K562 (cell line): ENCODE data around the gene MIEF1. TPM values are rescaled to one million over a fixed set of nuclear protein-coding genes. Genes with fewer than 3 reads are reported as not detected.

Experiments
- DIDO1 ChIP-seq: fragments of 450-650 bp; IDR thresholded peaks from 2 replicates; pipeline ENCODE4 v1.6.1; 2016; ENCODE audit warnings: low read depth, missing biosample characterization, missing genetic modification characterization
- HNRNPUL1 ChIP-seq: fragments of 200-400 bp; formaldehyde crosslinking; IDR thresholded peaks from 2 replicates; pipeline ENCODE4 v1.6.1; 2017; ENCODE audit warnings: low read length
- KLF10 ChIP-seq: fragments of 250-450 bp; sonication (Bioruptor Pico); IDR thresholded peaks from 2 replicates; pipeline ENCODE4 v1.6.1; 2021; ENCODE audit warnings: matching md5 sums
- NFIX ChIP-seq: fragments of 250-450 bp; sonication (Bioruptor Pico); IDR thresholded peaks from 2 replicates; pipeline ENCODE4 v1.4.0; 2020; ENCODE audit warnings: low read depth, mild to moderate bottlenecking, moderate library complexity
- PHB ChIP-seq: fragments of 250-450 bp; sonication (Bioruptor Pico); IDR thresholded peaks from 2 replicates; pipeline ENCODE4 v1.5.0; 2021
- RCOR1 ChIP-seq, 2 experiments: IDR thresholded peaks; 2 replicates each; pipeline ENCODE4 v1.6.1; 2012; ENCODE audit warnings: low read depth in 2 of 2, low read length in 2 of 2, borderline replicate concordance in 1 of 2, improper control_type of control experiment in 1 of 2
- SRSF3 ChIP-seq: fragments of 200-400 bp; formaldehyde crosslinking; IDR thresholded peaks from 2 replicates; pipeline ENCODE4 v1.6.1; 2016; ENCODE audit warnings: mild to moderate bottlenecking, low read length, moderate library complexity; ENCODE audit not compliant: insufficient read depth
- ZNF197 ChIP-seq: fragments of 200-800 bp; sonication (Bioruptor generic); IDR thresholded peaks from 2 replicates; pipeline ENCODE4 v1.6.1; 2016; ENCODE audit warnings: low read depth, missing genetic modification characterization, missing compliant biosample characterization
- ZNF583 ChIP-seq: fragments of 250-450 bp; sonication (Bioruptor Pico); IDR thresholded peaks from 2 replicates; pipeline ENCODE4 v1.4.0; 2020
- polyA plus RNA-seq, 8 experiments: library from polyadenylated mRNA; depleted of rRNA in 4 of 8; stranded (reverse) in 5 of 8; unstranded in 3 of 8; fragments of >200 nt; fragmentation: Nextera tagmentation in 2 of 8; fragmentation: Illumina TruSeq in 1 of 8; extraction: Ambion mirVana in 2 of 8; extraction: Trizol in 1 of 8; gene quantifications; 2 replicates each; pipeline versions ENCODE4 v1.2.1 to v1.2.3, GENCODE V29; 2011 to 2014; ENCODE audit warnings: inconsistent platforms in 1 of 8, missing spikeins in 1 of 8
- total RNA-seq, 7 experiments: library from RNA; depleted of rRNA in 6 of 7; stranded (reverse); fragments of >200 nt in 6 of 7; fragmentation: Illumina TruSeq in 2 of 7; extraction: Trizol in 2 of 7; gene quantifications; 2 replicates each; pipeline versions ENCODE4 v1.2.1 to v1.2.3, GENCODE V29; 2011 to 2021; ENCODE audit warnings: low replicate concordance in 1 of 7
- TF ChIP-seq, protein P1 (sequence below): sonication (generic); formaldehyde crosslinking; IDR thresholded peaks from 2 replicates; pipeline ENCODE4 v1.8.0; 2022; ENCODE audit warnings: mild to moderate bottlenecking, missing genetic modification reagents
- TF ChIP-seq, protein P2 (sequence below): sonication (generic); formaldehyde crosslinking; IDR thresholded peaks from 2 replicates; pipeline ENCODE4 v1.8.0; 2022; ENCODE audit warnings: mild to moderate bottlenecking, missing genetic modification reagents
- TF ChIP-seq, protein P3 (sequence below): sonication (generic); formaldehyde crosslinking; IDR thresholded peaks from 2 replicates; pipeline ENCODE4 v1.9.0; 2022; ENCODE audit warnings: mild to moderate bottlenecking, missing genetic modification reagents
- TF ChIP-seq, protein P4 (sequence below): fragments of 250-450 bp; sonication (Bioruptor Pico); IDR thresholded peaks from 2 replicates; pipeline ENCODE4 v1.4.0; 2020; ENCODE audit warnings: mild to moderate bottlenecking, moderate library complexity
- TF ChIP-seq, protein P5 (sequence below): fragments of 450-650 bp; formaldehyde crosslinking; IDR thresholded peaks from 2 replicates; pipeline ENCODE4 v1.4.0; 2020; ENCODE audit warnings: mild to moderate bottlenecking, moderate library complexity

Gene MIEF1
- total and polyA plus RNA-seq, 9 of the 15 experiments (the other 6 are each of a cell fraction or from before 2014, with no cell fraction given): 10.9 to 51.8 (median 25.5) TPM

DNA sequence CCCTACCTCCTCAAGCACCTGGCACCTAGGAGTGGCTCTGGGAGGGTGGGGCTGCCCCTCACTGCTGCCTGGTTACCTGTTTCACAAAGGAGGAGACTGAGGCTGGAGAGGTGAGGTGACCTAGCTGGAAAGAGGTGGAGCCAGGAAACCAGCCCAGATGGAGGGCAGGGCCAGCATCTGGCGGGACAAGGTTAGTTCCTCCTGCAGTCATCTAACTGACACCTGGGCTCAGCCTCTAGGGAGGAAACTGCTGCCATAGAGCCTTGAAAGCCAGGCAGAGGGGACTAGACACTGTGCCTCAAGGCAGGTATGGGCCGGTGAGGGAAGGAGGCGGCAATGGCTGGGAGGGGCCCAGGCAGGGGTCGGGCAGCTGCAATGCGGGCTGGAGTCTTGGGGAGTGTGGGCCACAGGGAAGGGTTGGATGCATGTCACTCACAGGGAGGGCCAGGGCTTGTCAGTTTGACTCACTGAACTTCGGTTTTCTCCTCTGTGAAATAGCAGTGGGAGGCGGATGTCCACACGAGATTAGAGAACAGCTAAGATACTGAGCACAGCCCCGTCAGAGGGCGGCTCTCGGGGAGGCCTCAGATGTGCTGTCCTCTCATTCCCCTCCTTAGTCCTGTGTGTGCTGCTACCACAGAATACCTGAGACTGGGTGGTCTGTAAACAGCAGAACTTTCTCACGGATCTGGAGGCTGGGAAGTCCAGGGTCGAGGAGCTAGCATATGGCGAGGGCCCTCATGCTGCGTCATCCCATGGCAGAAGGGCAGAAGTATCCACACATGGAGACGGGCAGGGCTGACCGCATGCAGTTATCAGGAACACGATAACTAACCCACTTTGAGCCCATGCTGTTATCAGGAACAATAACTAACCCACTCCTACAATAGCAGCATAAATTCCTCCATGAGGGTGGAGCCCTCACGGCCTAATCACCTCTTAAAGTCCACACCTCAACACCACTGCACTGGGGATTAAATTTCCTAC lies 29.2 kb upstream of the MIEF1 start (continued):
- TF ChIP-seq, protein P1, sequence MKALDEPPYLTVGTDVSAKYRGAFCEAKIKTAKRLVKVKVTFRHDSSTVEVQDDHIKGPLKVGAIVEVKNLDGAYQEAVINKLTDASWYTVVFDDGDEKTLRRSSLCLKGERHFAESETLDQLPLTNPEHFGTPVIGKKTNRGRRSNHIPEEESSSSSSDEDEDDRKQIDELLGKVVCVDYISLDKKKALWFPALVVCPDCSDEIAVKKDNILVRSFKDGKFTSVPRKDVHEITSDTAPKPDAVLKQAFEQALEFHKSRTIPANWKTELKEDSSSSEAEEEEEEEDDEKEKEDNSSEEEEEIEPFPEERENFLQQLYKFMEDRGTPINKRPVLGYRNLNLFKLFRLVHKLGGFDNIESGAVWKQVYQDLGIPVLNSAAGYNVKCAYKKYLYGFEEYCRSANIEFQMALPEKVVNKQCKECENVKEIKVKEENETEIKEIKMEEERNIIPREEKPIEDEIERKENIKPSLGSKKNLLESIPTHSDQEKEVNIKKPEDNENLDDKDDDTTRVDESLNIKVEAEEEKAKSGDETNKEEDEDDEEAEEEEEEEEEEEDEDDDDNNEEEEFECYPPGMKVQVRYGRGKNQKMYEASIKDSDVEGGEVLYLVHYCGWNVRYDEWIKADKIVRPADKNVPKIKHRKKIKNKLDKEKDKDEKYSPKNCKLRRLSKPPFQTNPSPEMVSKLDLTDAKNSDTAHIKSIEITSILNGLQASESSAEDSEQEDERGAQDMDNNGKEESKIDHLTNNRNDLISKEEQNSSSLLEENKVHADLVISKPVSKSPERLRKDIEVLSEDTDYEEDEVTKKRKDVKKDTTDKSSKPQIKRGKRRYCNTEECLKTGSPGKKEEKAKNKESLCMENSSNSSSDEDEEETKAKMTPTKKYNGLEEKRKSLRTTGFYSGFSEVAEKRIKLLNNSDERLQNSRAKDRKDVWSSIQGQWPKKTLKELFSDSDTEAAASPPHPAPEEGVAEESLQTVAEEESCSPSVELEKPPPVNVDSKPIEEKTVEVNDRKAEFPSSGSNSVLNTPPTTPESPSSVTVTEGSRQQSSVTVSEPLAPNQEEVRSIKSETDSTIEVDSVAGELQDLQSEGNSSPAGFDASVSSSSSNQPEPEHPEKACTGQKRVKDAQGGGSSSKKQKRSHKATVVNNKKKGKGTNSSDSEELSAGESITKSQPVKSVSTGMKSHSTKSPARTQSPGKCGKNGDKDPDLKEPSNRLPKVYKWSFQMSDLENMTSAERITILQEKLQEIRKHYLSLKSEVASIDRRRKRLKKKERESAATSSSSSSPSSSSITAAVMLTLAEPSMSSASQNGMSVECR (CRISPR knock-in tag): no peak
- TF ChIP-seq KLF10 (no peak), ZNF197 (CRISPR knock-in tag) (no peak), DIDO1 (tag) (no peak), RCOR1 (IDR thresholded peaks at IDR 0.05; ENCODE audit: borderline replicate concordance in 1 of 2, low read depth in 2 of 2, low read length in 2 of 2) (peak in 1 of 2 experiments; percentile 16; a peak in 1 of 4 replicates), SRSF3 (no peak), NFIX (CRISPR knock-in tag) (no peak), PHB (CRISPR knock-in tag) (no peak), HNRNPUL1 (no peak), ZNF583 (CRISPR knock-in tag) (no peak)
- TF ChIP-seq, protein P2, sequence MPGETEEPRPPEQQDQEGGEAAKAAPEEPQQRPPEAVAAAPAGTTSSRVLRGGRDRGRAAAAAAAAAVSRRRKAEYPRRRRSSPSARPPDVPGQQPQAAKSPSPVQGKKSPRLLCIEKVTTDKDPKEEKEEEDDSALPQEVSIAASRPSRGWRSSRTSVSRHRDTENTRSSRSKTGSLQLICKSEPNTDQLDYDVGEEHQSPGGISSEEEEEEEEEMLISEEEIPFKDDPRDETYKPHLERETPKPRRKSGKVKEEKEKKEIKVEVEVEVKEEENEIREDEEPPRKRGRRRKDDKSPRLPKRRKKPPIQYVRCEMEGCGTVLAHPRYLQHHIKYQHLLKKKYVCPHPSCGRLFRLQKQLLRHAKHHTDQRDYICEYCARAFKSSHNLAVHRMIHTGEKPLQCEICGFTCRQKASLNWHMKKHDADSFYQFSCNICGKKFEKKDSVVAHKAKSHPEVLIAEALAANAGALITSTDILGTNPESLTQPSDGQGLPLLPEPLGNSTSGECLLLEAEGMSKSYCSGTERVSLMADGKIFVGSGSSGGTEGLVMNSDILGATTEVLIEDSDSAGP (CRISPR knock-in tag): no peak
- TF ChIP-seq, protein P3, sequence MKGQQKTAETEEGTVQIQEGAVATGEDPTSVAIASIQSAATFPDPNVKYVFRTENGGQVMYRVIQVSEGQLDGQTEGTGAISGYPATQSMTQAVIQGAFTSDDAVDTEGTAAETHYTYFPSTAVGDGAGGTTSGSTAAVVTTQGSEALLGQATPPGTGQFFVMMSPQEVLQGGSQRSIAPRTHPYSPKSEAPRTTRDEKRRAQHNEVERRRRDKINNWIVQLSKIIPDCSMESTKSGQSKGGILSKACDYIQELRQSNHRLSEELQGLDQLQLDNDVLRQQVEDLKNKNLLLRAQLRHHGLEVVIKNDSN (CRISPR knock-in tag): no peak
- TF ChIP-seq, protein P4, sequence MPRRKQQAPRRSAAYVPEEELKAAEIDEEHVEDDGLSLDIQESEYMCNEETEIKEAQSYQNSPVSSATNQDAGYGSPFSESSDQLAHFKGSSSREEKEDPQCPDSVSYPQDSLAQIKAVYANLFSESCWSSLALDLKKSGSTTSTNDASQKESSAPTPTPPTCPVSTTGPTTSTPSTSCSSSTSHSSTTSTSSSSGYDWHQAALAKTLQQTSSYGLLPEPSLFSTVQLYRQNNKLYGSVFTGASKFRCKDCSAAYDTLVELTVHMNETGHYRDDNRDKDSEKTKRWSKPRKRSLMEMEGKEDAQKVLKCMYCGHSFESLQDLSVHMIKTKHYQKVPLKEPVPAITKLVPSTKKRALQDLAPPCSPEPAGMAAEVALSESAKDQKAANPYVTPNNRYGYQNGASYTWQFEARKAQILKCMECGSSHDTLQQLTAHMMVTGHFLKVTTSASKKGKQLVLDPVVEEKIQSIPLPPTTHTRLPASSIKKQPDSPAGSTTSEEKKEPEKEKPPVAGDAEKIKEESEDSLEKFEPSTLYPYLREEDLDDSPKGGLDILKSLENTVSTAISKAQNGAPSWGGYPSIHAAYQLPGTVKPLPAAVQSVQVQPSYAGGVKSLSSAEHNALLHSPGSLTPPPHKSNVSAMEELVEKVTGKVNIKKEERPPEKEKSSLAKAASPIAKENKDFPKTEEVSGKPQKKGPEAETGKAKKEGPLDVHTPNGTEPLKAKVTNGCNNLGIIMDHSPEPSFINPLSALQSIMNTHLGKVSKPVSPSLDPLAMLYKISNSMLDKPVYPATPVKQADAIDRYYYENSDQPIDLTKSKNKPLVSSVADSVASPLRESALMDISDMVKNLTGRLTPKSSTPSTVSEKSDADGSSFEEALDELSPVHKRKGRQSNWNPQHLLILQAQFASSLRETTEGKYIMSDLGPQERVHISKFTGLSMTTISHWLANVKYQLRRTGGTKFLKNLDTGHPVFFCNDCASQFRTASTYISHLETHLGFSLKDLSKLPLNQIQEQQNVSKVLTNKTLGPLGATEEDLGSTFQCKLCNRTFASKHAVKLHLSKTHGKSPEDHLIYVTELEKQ (CRISPR knock-in tag): no peak
- TF ChIP-seq, protein P5, sequence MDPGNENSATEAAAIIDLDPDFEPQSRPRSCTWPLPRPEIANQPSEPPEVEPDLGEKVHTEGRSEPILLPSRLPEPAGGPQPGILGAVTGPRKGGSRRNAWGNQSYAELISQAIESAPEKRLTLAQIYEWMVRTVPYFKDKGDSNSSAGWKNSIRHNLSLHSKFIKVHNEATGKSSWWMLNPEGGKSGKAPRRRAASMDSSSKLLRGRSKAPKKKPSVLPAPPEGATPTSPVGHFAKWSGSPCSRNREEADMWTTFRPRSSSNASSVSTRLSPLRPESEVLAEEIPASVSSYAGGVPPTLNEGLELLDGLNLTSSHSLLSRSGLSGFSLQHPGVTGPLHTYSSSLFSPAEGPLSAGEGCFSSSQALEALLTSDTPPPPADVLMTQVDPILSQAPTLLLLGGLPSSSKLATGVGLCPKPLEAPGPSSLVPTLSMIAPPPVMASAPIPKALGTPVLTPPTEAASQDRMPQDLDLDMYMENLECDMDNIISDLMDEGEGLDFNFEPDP (CRISPR knock-in tag): no peak
